Subcutaneous adipose tissue (tissue), 4 donors: ENCODE results near the gene ADAMTS12. TPM values are rescaled to one million over a fixed set of nuclear protein-coding genes. Genes with fewer than 3 reads are reported as not detected.

Experiments
- CTCF ChIP-seq: fragments of 450-650 bp; IDR thresholded peaks from one replicate; pipeline ENCODE4 v1.5.1; 2016; ENCODE audit warnings: low read depth, mild to moderate bottlenecking, control low read depth, antibody characterized with exemption, moderate library complexity
- total RNA-seq, 4 donors: library from RNA; depleted of rRNA; stranded (reverse); fragments of >200 nt; gene quantifications; one replicate each; pipeline ENCODE4 v1.1.0, GENCODE V29; 2016

ADAMTS12 gene
- total RNA-seq, 4 donors from 2014 or later, result 13.8 to 49.4 (median 20.2) TPM

DNA sequence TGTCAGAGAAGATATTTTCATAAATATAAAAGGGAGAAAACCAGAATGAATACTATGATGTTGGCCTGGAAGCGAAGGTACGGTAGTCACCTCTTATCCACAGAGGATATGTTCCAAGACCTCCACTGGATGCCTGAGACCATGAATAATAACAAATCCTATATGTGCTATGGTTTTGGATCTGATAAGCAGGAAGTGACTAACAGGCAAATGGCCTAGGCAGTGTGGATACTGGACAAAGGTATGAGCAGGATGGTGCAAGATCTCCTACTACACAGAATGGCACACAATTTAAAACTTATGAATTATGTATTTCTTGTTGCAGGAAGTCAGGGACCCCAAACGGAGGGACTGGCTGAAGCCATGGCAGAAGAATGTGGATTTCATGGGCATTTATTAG, 48.2 kb downstream of the ADAMTS12 start:
- no peak for TF ChIP-seq CTCF

- TF ChIP-seq CTCF, result no peak
Measured at GRCh38 chr5:33842456-33842855, 49.3 kb downstream of the ADAMTS12 start.

DNA sequence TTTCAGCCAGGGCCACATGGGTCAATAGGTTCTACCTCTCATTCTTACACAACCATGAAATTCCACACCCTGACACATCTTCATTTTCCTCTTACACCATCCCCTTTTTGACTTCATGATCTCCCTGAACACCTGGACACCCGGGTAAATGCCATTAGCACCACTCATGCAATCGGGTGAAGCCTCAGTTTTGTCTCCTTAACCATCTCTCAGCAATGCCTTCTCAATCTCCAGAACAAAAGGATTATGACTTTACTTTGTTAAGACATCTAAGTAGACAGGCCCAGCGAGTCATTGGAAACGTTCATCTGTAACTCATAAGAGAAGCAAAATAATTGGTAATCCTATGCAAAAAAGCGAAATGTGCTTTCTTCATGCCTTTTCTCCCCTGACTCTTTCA, 49.9 kb downstream of the ADAMTS12 start:
- no peak for TF ChIP-seq CTCF

DNA sequence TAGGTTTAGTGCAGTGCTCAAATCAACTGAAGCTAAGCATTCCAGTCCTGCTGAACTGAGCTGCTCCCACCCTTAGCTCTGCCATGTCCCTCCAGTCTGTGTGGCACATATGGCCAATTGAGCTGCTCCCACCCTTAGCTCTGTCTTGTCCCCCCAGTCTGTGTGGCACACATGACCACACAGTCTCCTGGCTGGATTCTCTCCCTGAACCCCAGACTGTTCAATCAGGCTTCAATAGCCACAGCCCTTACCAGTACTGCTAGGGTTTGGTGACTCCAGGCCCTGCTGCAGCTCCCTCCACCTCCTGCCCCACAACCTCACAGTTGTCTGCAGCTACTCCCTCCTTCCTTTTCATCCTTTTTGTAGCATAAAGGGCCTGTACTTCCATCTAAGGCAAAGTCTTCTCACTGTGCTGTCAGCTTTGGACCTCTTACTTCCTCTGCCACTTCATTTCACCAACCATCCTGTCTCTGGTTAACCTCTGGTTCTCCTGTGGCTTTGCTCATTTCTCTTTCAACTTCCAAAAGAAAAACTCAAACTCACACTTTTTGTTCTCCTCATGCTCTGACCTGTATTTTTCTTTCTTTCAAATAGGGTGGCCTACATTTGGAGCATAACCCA, 50.8 kb downstream of the ADAMTS12 start:
- no peak for TF ChIP-seq CTCF

GRCh38 chr5:33837301-33837700, 54.5 kb downstream of the ADAMTS12 start:
- no peak for TF ChIP-seq CTCF

- TF ChIP-seq CTCF, result no peak
Measured at GRCh38 chr5:33834334-33834733, 57.5 kb downstream of the ADAMTS12 start.

GRCh38 chr5:33833237-33833575, 58.6 kb downstream of the ADAMTS12 start:
- TF ChIP-seq CTCF, result no peak
